MCF 10A (cell line): ENCODE data around the gene DBNDD2. TPM values are rescaled to one million over a fixed set of nuclear protein-coding genes. Genes with fewer than 3 reads are reported as not detected.

Experiments
- microRNA-seq: library from miRNA; unstranded; fragments of <30 nt; microRNA quantifications from one replicate; pipeline ENCODE4 v1.2.0, GENCODE V29; 2022
- total RNA-seq: library from RNA; stranded (reverse); gene quantifications from 2 replicates; pipeline ENCODE4 v1.2.3, GENCODE V29; 2022

DBNDD2 gene
- total RNA-seq, 1 experiment from 2014 or later = 9.1 TPM

Small RNAs within 50 kb of the gene (microRNA-seq; reads per million reads assigned to microRNA genes)
- 1.3 reads per million, percentile 3 among the genes with 10 or more reads in this experiment for gene MIR6812

Other genes starting within 250 kb of the DBNDD2 start
- 1.0 and 2.8 TPM in 2 replicates for gene PI3, start 233.4 kb upstream of the DBNDD2 start, total RNA-seq
- gene SEMG1, start 201.3 kb upstream of the DBNDD2 start, total RNA-seq = not detected in 2 replicates
- gene SEMG2, start 186.9 kb upstream of the DBNDD2 start, total RNA-seq = not detected in 2 replicates
- gene SLPI, start 153.7 kb upstream of the DBNDD2 start, total RNA-seq = 273 and 284 TPM in 2 replicates
- gene RBPJL, start 101.4 kb upstream of the DBNDD2 start, total RNA-seq = not detected in 2 replicates
- gene MATN4, start 100.0 kb upstream of the DBNDD2 start, total RNA-seq = 0.20 TPM in 1 of 2 replicates, not detected in the other
- gene SDC4, start 59.9 kb upstream of the DBNDD2 start, total RNA-seq = 180 and 209 TPM in 2 replicates
- gene SYS1, start 45.1 kb upstream of the DBNDD2 start, total RNA-seq = 19.1 and 28.2 TPM in 2 replicates
- not detected in 2 replicates for gene TP53TG5, start 30.0 kb upstream of the DBNDD2 start, total RNA-seq
- 79.4 and 84.3 TPM in 2 replicates for gene PIGT, start 7.9 kb downstream of the DBNDD2 start, total RNA-seq
- gene WFDC2, start 61.5 kb downstream of the DBNDD2 start, total RNA-seq = not detected in 2 replicates
- not detected in 2 replicates for gene SPINT3, start 107.3 kb downstream of the DBNDD2 start, total RNA-seq
- gene WFDC6, start 131.2 kb downstream of the DBNDD2 start, total RNA-seq = not detected in 2 replicates
- not detected in 2 replicates for gene EPPIN, start 139.1 kb downstream of the DBNDD2 start, total RNA-seq
- gene WFDC8, start 171.0 kb downstream of the DBNDD2 start, total RNA-seq = not detected in 2 replicates
- gene WFDC10A, start 221.4 kb downstream of the DBNDD2 start, total RNA-seq = not detected in 2 replicates
- not detected in 2 replicates for gene WFDC9, start 223.0 kb downstream of the DBNDD2 start, total RNA-seq